Measurements from ENCODE around the gene EFNA5.

- TF ChIP-seq REST (IDR thresholded peaks at IDR 0.05) (no peak), CTCF (IDR thresholded peaks at IDR 0.05; ENCODE audit: low read depth, low read length, missing input control) (no peak), GABPA (IDR thresholded peaks at IDR 0.05 in 1 of 2, conservative IDR thresholded peaks at IDR 0.05 in 1 of 2) (no peak), ATF3 (IDR thresholded peaks at IDR 0.05) (no peak), SP1 (IDR thresholded peaks at IDR 0.05) (no peak), EGR1 (IDR thresholded peaks at IDR 0.05; ENCODE audit: low read depth in 2 of 2) (no peak), MAX (IDR thresholded peaks at IDR 0.05) (no peak), RXRA (IDR thresholded peaks at IDR 0.05) (no peak), YY1 (IDR thresholded peaks at IDR 0.05) (no peak), TAF1 (conservative IDR thresholded peaks at IDR 0.05) (no peak), ZBTB33 (IDR thresholded peaks at IDR 0.05) (no peak), RAD21 (IDR thresholded peaks at IDR 0.05) (no peak)
These were observed 67.8 kb downstream of the EFNA5 start for GRCh38 chr5:107602896-107603295.

All from liver (tissue), 3 donors.